ENCODE data around the gene KIAA1671.

KIAA1671 gene

DNA sequence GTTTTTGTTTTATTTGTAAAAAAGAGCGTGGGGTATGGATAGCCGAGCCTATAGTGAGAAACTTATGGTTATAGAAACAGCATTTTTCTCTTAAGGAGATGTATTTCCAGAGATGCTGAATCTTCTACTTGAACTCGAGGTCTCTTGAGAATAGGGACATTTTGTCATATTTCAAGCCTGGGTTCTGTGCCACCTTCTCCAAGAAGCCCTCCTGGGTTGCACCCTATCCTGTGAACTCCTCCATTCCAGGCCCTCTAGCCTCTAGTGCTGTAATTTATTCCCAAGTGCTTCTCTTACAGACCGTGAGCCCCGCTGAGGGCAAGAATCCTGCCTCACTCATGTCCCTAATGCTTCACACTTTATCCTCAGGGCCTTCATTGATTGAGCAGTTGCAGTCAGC lies 108.6 kb downstream of the KIAA1671 start:
- TF ChIP-seq, protein P1, sequence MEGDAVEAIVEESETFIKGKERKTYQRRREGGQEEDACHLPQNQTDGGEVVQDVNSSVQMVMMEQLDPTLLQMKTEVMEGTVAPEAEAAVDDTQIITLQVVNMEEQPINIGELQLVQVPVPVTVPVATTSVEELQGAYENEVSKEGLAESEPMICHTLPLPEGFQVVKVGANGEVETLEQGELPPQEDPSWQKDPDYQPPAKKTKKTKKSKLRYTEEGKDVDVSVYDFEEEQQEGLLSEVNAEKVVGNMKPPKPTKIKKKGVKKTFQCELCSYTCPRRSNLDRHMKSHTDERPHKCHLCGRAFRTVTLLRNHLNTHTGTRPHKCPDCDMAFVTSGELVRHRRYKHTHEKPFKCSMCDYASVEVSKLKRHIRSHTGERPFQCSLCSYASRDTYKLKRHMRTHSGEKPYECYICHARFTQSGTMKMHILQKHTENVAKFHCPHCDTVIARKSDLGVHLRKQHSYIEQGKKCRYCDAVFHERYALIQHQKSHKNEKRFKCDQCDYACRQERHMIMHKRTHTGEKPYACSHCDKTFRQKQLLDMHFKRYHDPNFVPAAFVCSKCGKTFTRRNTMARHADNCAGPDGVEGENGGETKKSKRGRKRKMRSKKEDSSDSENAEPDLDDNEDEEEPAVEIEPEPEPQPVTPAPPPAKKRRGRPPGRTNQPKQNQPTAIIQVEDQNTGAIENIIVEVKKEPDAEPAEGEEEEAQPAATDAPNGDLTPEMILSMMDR (IDR thresholded peaks at IDR 0.05; ENCODE audit: control insufficient read depth, extremely low read depth, insufficient read depth) = no peak
- no peak for DNase-seq (ENCODE audit: low read depth)
- H3K4me3 ChIP-seq (ENCODE audit: low read depth, low read length) = no peak overlapping the region

GRCh38 chr22:25061605-25062376 lies 109.3 kb downstream of the KIAA1671 start:
- TF ChIP-seq, protein P1 (IDR thresholded peaks at IDR 0.05; ENCODE audit: control insufficient read depth, extremely low read depth, insufficient read depth) = no peak
- DNase-seq (ENCODE audit: low read depth) = no peak
- no peak overlapping the region for H3K4me3 ChIP-seq (ENCODE audit: low read depth, low read length)

GRCh38 chr22:25062386-25063085 lies 110.0 kb downstream of the KIAA1671 start:
- TF ChIP-seq, protein P1 (IDR thresholded peaks at IDR 0.05; ENCODE audit: control insufficient read depth, extremely low read depth, insufficient read depth) = no peak
- H3K4me3 ChIP-seq (ENCODE audit: low read depth, low read length) = no peak overlapping the region
- no peak for DNase-seq (ENCODE audit: low read depth)

- DNase-seq (ENCODE audit: low read depth) = no peak
- TF ChIP-seq, protein P1 (IDR thresholded peaks at IDR 0.05; ENCODE audit: control insufficient read depth, extremely low read depth, insufficient read depth) = no peak
- no peak overlapping the region for H3K4me3 ChIP-seq (ENCODE audit: low read depth, low read length)
Measured at GRCh38 chr22:25064894-25065560, 112.5 kb downstream of the KIAA1671 start.

DNA sequence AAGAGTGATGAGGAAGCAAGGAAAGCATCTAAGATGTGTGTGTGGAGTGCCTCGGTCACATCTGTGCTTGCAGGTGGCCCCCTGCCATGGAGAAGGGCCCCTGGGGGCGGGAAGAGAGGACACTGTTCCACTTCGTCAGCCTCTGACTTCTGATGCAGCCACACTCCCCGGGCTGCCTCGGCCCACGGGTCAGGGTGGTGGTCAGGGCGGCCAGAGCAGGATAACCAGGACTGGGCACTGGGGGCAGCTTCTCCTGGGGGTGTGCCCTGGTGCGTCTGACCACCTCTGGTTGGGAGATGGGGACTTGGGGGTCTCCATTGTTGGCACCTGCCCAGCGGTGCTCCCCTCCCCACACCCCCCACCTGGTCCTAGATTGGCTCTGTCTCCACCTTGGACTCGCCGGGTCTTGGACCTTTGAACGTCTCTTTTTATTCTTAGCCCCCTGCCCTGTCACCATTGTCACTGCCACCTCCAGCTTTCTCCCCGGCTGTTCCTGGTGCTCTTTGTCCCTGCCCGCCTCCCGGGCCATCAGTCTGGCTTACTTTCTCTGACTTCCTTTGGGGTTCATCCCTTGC lies 114.4 kb downstream of the KIAA1671 start:
- TF ChIP-seq, protein P1 (IDR thresholded peaks at IDR 0.05; ENCODE audit: control insufficient read depth, extremely low read depth, insufficient read depth) = no peak
- no peak overlapping the region for H3K4me3 ChIP-seq (ENCODE audit: low read depth, low read length)
- DNase-seq (ENCODE audit: low read depth) = no peak

GRCh38 chr22:25067851-25068421 lies 115.4 kb downstream of the KIAA1671 start:
- DNase-seq (ENCODE audit: low read depth) = no peak
- H3K4me3 ChIP-seq (ENCODE audit: low read depth, low read length) = no peak overlapping the region
- TF ChIP-seq, protein P1 (IDR thresholded peaks at IDR 0.05; ENCODE audit: control insufficient read depth, extremely low read depth, insufficient read depth) = no peak
